Activated T-cell treated with anti-CD3 and anti-CD28 coated beads for 1 hour (primary cell): ENCODE data around the gene IP6K1.
"Not testable (repeated sequence)": the region's sequence is repeated elsewhere in the genome, so short reads cannot be mapped to it uniquely, and the experiment has no call there.

Experiments used
- DNase-seq: peaks from one replicate; pipeline ENCODE4 v3.0.0-alpha.2; 2020; ENCODE audit warnings: low read depth

The IP6K1 gene

GRCh38 chr3:49786357-49787181 lies at the start of gene IP6K1:
Gene IP6K1 (minus strand): TSS chr3:49786542. CDS start chr3:49748040, 38,502 bp downstream.
- peak; percentile 98 for DNase-seq

- DNase-seq = no peak
Observed at GRCh38 chr3:49831341-49831740, 45.0 kb upstream of the IP6K1 start.

- DNase-seq = no peak
Observed at GRCh38 chr3:49826016-49826415, 39.7 kb upstream of the IP6K1 start.

GRCh38 chr3:49823131-49823530 lies 36.8 kb upstream of the IP6K1 start:
- DNase-seq = not testable (repeated sequence)

- no peak for DNase-seq
Observed at GRCh38 chr3:49813497-49814174, 27.3 kb upstream of the IP6K1 start, which contains the start of gene UBA7. Gene UBA7 (minus strand): TSS chr3:49813953. CDS start chr3:49813787, 166 bp downstream.

GRCh38 chr3:49812916-49813496 lies 26.7 kb upstream of the IP6K1 start:
- no peak for DNase-seq

- DNase-seq = no peak
Observed at GRCh38 chr3:49807431-49808114, 21.2 kb upstream of the IP6K1 start.

- no peak for DNase-seq
Observed at GRCh38 chr3:49806850-49807249, 20.5 kb upstream of the IP6K1 start.

GRCh38 chr3:49805897-49806701 lies 19.8 kb upstream of the IP6K1 start:
- no peak for DNase-seq

- DNase-seq = no peak
Observed at GRCh38 chr3:49805367-49805782, 19.0 kb upstream of the IP6K1 start.

GRCh38 chr3:49804141-49805041 lies 18.0 kb upstream of the IP6K1 start:
- no peak for DNase-seq

- no peak for DNase-seq
Observed at GRCh38 chr3:49803465-49804140, 17.3 kb upstream of the IP6K1 start.

GRCh38 chr3:49802719-49803464 lies 16.6 kb upstream of the IP6K1 start, which contains the start of gene INKA1:
Gene INKA1 (plus strand): TSS chr3:49803261. CDS start chr3:49803393, 132 bp downstream.
- peak; percentile 84 for DNase-seq

GRCh38 chr3:49801160-49801559 lies 14.8 kb upstream of the IP6K1 start:
- no peak for DNase-seq

GRCh38 chr3:49799761-49800160 lies 13.4 kb upstream of the IP6K1 start, which contains the start of gene CDHR4:
Gene CDHR4 (minus strand): TSS chr3:49799873. CDS start chr3:49799812, 61 bp downstream.
- no peak for DNase-seq

GRCh38 chr3:49799105-49799504 lies 12.8 kb upstream of the IP6K1 start:
- no peak for DNase-seq

- no peak for DNase-seq
Observed at GRCh38 chr3:49794926-49795905, 8.9 kb upstream of the IP6K1 start.

GRCh38 chr3:49794431-49794830 lies 8.1 kb upstream of the IP6K1 start:
- DNase-seq = no peak
